ENCODE measurements around the gene RPP30. TPM values are rescaled to one million over a fixed set of nuclear protein-coding genes. Genes with fewer than 3 reads are reported as not detected.

Gene RPP30
- total and polyA plus RNA-seq, 9 of the 15 experiments (the other 6 are each of a cell fraction or from before 2014, with no cell fraction given): 37.3 to 170 (median 69.1) TPM

DNA sequence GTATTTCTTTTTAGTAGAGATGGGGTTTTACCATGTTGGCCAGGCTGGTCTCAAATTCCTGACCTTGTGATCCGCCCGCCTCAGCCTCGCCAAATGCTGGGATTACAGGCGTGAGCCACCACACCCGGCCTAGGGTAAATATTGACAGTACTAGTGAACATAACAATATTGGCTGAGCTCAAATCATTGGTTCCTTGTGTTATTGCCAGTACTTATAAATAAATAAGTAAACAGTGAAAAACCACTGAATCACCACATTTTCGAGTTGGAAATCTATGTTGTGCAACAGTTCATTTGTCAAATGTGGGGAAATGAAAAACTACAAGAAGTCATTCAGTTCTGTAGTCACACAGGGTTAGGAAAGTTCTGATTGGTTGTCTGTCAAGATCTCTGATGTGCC is 15.8 kb downstream of the RPP30 start:
- Histone ChIP-seq H3K4me3 (no peak overlapping the region), H3K9ac (ENCODE audit: insufficient read depth in 1 of 2, low read depth in 2 of 2, low read length in 2 of 2) (no peak overlapping the region), H4K20me1 (replicated peaks; ENCODE audit: control insufficient read depth, insufficient read depth, low read length) (no peaks in the 10 kb centered on the region), H3K27ac (ENCODE audit: extremely low read depth, low read depth, low read length) (no peak overlapping the region), H2AFZ (ENCODE audit: low read depth, low read length) (no peak overlapping the region), H3K36me3 (ENCODE audit: control insufficient read depth, insufficient read depth, low read length) (peaks cover 86% of the 10 kb centered on the region), H3K9me1 (ENCODE audit: control insufficient read depth, insufficient read depth, low read length) (no peaks in the 10 kb centered on the region), H3K9me3 (replicated peaks; ENCODE audit: control insufficient read depth, insufficient read depth, low read depth, low read length) (no peaks in the 10 kb centered on the region), H3K4me1 (replicated peaks in 1 of 2; ENCODE audit: control insufficient read depth in 2 of 2, insufficient read depth in 2 of 2, low read length in 2 of 2) (no peaks in the 10 kb centered on the region), H3K4me2 (ENCODE audit: insufficient read depth, low read length) (no peak overlapping the region), H3K27me3 (ENCODE audit: control insufficient read depth in 2 of 2, insufficient read depth in 2 of 2, low read length in 2 of 2) (no peaks in the 10 kb centered on the region), H3K79me2 (ENCODE audit: control insufficient read depth, insufficient read depth, low read length) (no peaks in the 10 kb centered on the region)
- WGBS (ENCODE audit: insufficient coverage, low coverage, missing lambda C conversion rate): 92% methylated on average over 6 of the region's 6 CpGs
- no TSS peak for BruUV-seq (replicated peaks)
- intact Hi-C loops (cut with micrococcal nuclease): no loop called here
- ChIA-PET POLR2A (interaction anchor here (0.7 kb wide), 1 partner anchor 16 kb away, joined by 5 read pairs; the partner anchor contains the start of gene RPP30), CTCF (ENCODE audit: low intra/inter-chr PET ratio) (no interaction called here)
- DNase-seq (ENCODE audit: extremely low read depth in 1 of 4, low spot score in 3 of 4) (no peak), FAIRE-seq (no peak), ATAC-seq (no peak)
- in situ Hi-C loops (cut with MboI): no loop called here
- no peak for TF ChIP-seq ZFPM2 (CRISPR knock-in tag; IDR thresholded peaks at IDR 0.05)
- TF ChIP-seq POLR2H (tag; IDR thresholded peaks at IDR 0.05; ENCODE audit: low read depth): no peak
- TF ChIP-seq ZNF224 (CRISPR knock-in tag; IDR thresholded peaks at IDR 0.05): no peak
- TF ChIP-seq TFAM (CRISPR knock-in tag; conservative IDR thresholded peaks at IDR 0.05): no peak
- TF ChIP-seq FOS (IDR thresholded peaks at IDR 0.05; ENCODE audit: extremely low read depth, insufficient read length): no peak
- no peak for TF ChIP-seq NRF1 (conservative IDR thresholded peaks at IDR 0.05 in 1 of 2, IDR thresholded peaks at IDR 0.05 in 1 of 2)
- no peak for TF ChIP-seq CHCHD3 (CRISPR knock-in tag; IDR thresholded peaks at IDR 0.05)
- no peak for TF ChIP-seq NCOA6 (IDR thresholded peaks at IDR 0.05)
- no peak for TF ChIP-seq ZNF12 (CRISPR knock-in tag; IDR thresholded peaks at IDR 0.05)
- TF ChIP-seq, protein P1, sequence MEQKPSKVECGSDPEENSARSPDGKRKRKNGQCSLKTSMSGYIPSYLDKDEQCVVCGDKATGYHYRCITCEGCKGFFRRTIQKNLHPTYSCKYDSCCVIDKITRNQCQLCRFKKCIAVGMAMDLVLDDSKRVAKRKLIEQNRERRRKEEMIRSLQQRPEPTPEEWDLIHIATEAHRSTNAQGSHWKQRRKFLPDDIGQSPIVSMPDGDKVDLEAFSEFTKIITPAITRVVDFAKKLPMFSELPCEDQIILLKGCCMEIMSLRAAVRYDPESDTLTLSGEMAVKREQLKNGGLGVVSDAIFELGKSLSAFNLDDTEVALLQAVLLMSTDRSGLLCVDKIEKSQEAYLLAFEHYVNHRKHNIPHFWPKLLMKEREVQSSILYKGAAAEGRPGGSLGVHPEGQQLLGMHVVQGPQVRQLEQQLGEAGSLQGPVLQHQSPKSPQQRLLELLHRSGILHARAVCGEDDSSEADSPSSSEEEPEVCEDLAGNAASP (IDR thresholded peaks at IDR 0.05): no peak
- no peak for TF ChIP-seq POLR2AphosphoS5 (IDR thresholded peaks at IDR 0.05; ENCODE audit: control insufficient read depth, insufficient read depth, low read depth, low read length)
- TF ChIP-seq NEUROD1 (IDR thresholded peaks at IDR 0.05; ENCODE audit: borderline replicate concordance, low read depth, low read length, partially characterized antibody): no peak
- TF ChIP-seq, protein P2, sequence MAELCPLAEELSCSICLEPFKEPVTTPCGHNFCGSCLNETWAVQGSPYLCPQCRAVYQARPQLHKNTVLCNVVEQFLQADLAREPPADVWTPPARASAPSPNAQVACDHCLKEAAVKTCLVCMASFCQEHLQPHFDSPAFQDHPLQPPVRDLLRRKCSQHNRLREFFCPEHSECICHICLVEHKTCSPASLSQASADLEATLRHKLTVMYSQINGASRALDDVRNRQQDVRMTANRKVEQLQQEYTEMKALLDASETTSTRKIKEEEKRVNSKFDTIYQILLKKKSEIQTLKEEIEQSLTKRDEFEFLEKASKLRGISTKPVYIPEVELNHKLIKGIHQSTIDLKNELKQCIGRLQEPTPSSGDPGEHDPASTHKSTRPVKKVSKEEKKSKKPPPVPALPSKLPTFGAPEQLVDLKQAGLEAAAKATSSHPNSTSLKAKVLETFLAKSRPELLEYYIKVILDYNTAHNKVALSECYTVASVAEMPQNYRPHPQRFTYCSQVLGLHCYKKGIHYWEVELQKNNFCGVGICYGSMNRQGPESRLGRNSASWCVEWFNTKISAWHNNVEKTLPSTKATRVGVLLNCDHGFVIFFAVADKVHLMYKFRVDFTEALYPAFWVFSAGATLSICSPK (IDR thresholded peaks at IDR 0.05; ENCODE audit: borderline replicate concordance): no peak

Measured in K562 (cell line).